Osteocyte (in vitro differentiated cells): ENCODE results near the gene ICA1. TPM values are rescaled to one million over a fixed set of nuclear protein-coding genes. Genes with fewer than 3 reads are reported as not detected.

Experiments
- DNase-seq: peaks from one replicate; pipeline ENCODE4 v3.0.0; 2021; ENCODE audit warnings: mixed read lengths; ENCODE audit not compliant: unreplicated experiment; ENCODE audit errors: extremely low spot score
- H3K27ac Mint-ChIP-seq: one replicate; pipeline ENCODE4 v1.8.0; 2021; ENCODE audit warnings: mild to moderate bottlenecking, mixed read lengths; ENCODE audit not compliant: unreplicated experiment
- H3K27me3 Mint-ChIP-seq: one replicate; pipeline ENCODE4 v1.8.0; 2021; ENCODE audit warnings: mixed read lengths; ENCODE audit not compliant: unreplicated experiment
- H3K36me3 Mint-ChIP-seq: one replicate; pipeline ENCODE4 v1.8.0; 2021; ENCODE audit warnings: mixed read lengths; ENCODE audit not compliant: unreplicated experiment
- H3K4me1 Mint-ChIP-seq: one replicate; pipeline ENCODE4 v1.8.0; 2021; ENCODE audit warnings: mixed read lengths; ENCODE audit not compliant: unreplicated experiment
- H3K4me3 Mint-ChIP-seq: one replicate; pipeline ENCODE4 v1.8.0; 2021; ENCODE audit warnings: mild to moderate bottlenecking, moderate library complexity, mixed read lengths; ENCODE audit not compliant: unreplicated experiment
- H3K9me3 Mint-ChIP-seq: one replicate; pipeline ENCODE4 v1.8.0; 2021; ENCODE audit warnings: mixed read lengths; ENCODE audit not compliant: unreplicated experiment
- total RNA-seq: library from RNA; stranded (reverse); gene quantifications from 2 replicates; pipeline ENCODE4 v1.2.1, GENCODE V29; 2021
- TF ChIP-seq, protein P1 (sequence below): fragments of 200-600 bp; sonication (generic); IDR thresholded peaks from 2 replicates; pipeline ENCODE4 v1.5.0; 2021; ENCODE audit warnings: antibody characterized with exemption, mild to moderate bottlenecking, moderate library complexity

ICA1 gene
- total RNA-seq, 1 donor from 2014 or later: 2.2 TPM

DNA sequence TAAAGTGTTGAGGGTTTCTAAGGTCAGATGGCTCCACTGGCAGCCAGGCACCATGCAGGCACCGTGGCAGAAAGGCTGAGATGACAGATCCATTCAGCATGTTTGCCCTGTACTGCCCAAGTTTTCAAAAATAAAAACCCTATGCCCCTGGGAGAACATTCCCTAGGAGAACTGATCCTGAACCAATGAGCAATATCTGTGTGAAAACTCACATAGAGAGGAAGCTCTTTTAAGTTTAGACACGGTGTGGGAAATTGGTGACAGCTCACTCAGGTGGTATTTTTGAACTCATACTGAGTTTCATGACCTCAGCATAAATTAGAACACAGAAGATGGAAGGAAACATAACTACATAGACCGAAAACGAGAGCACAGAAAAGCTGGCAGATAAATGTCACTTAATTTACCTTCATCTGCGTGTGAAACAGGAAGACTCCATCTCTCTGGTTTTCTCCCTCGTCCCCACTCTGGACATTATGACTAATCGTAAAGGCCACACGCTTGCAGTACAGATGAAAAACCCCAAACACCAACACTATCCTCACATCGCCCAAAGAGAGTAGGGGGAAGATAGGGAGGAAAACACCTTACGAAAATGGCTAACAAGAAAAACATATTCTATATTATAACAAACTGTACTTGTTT lies 127.8 kb downstream of the ICA1 start:
- H3K9me3 Mint-ChIP-seq: no peaks in the 10 kb centered on the region
- no peaks in the 10 kb centered on the region for H3K36me3 Mint-ChIP-seq

DNA sequence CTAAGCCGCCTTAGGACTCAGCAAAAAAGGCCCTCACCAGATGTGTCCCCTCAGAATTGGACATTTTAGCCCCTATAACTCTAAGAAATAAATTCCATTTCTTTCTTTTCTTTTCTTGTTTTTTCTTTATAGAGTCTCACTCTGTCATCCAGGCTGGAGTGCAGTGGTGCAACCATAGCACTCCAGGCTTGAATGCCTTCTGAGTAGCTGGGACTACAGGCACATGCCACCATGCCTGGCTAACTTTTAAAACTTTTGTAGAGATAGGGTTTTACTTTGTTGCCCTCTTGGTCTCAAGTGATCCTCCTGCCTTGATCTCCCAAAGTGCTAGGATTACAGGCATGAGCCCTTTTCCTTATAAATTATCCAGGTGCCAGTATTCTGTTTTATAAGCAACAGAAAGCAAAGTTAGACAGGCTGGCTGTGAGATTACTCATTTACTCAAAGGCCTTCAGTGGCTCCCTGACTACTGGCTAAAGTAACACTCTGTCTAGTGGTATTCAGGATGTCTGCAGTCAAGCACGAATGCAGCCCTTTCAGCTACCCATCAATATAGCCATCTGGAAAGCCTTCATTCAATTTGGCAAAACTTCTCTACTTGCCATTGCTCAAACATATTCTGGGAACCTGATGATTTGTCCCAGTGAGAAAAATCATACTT lies 128.6 kb downstream of the ICA1 start:
- peaks cover 4% of the 10 kb centered on the region for H3K4me1 Mint-ChIP-seq
- no peaks in the 10 kb centered on the region for H3K9me3 Mint-ChIP-seq
- H3K27me3 Mint-ChIP-seq: peaks cover 11% of the 10 kb centered on the region
- DNase-seq: no peak
- no peak overlapping the region for H3K4me3 Mint-ChIP-seq
- no peaks in the 10 kb centered on the region for H3K36me3 Mint-ChIP-seq
- no peak overlapping the region for H3K27ac Mint-ChIP-seq
- TF ChIP-seq, protein P1, sequence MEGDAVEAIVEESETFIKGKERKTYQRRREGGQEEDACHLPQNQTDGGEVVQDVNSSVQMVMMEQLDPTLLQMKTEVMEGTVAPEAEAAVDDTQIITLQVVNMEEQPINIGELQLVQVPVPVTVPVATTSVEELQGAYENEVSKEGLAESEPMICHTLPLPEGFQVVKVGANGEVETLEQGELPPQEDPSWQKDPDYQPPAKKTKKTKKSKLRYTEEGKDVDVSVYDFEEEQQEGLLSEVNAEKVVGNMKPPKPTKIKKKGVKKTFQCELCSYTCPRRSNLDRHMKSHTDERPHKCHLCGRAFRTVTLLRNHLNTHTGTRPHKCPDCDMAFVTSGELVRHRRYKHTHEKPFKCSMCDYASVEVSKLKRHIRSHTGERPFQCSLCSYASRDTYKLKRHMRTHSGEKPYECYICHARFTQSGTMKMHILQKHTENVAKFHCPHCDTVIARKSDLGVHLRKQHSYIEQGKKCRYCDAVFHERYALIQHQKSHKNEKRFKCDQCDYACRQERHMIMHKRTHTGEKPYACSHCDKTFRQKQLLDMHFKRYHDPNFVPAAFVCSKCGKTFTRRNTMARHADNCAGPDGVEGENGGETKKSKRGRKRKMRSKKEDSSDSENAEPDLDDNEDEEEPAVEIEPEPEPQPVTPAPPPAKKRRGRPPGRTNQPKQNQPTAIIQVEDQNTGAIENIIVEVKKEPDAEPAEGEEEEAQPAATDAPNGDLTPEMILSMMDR: no peak

More for the DNA sequence above, 127.8 kb downstream of the ICA1 start:
- Mint-ChIP-seq H3K4me1 (peaks cover 4% of the 10 kb centered on the region), H3K4me3 (no peak overlapping the region), H3K27ac (no peak overlapping the region), H3K27me3 (peaks cover 11% of the 10 kb centered on the region)
- TF ChIP-seq, protein P1: no peak
- no peak for DNase-seq

DNA sequence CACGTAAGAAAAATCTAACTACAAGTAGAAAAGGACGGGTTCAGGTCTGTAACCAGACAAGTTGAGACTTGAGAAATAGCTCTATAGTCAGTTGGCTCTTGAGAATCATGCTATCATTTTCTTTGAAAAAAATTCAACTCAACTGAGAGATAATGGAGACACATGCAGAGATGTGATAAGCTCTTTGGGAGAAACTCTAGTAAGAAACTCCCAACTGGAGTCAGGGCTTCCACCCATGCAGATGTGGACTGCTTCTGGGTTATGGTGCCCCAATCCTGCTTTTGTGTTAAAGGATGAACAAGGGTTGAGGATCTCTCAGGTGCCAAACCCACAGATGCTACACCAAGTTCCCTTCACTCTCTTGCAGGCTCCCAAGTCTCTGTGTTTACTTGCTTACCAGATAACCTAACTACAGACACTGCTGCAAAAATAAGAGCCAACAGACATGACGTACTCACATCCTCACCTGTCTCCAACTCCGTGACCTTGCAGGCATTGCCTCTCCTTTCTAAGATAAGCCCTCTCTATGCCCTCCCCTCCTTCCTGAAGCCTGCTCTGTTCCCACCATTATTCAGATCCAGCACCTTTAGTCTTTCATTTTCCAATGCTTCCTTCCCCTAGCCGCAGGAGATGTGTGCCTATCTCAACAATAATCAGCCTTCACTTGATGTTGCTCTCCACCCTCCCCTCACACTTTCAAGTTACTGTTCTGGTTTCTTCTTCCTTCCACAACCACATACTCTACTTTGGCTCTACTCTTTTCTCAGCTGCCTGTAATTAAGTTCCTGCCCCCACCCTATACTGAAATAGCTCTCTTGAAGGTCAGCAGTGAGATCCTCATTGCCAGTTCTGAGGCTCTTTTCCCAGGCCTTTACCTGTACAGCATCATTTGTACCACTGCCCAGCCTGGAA lies 130.0 kb downstream of the ICA1 start:
- H3K27ac Mint-ChIP-seq: no peak overlapping the region
- no peak overlapping the region for H3K4me3 Mint-ChIP-seq
- no peaks in the 10 kb centered on the region for H3K9me3 Mint-ChIP-seq
- peaks cover 4% of the 10 kb centered on the region for H3K4me1 Mint-ChIP-seq
- peaks cover 11% of the 10 kb centered on the region for H3K27me3 Mint-ChIP-seq
- no peaks in the 10 kb centered on the region for H3K36me3 Mint-ChIP-seq
- TF ChIP-seq, protein P1: no peak
- DNase-seq: no peak

DNA sequence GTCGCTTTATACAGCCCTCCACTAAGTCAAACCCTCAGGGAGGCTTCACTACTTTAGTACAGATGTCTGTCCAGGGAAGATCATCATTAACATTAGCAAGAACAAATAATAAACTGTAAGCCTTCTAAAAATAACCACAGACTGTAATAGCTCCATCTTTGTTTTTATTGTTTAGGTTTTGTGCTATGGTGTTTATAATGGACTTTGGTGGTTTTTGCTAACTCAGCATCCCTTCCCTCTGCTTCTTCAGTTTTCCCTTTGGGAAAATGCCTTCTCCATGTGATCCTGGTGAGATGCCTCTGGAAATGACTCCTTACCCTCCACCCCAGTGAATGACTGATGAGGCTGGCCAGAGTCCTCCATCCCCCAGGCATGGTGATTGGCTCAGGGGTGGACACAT lies 131.3 kb downstream of the ICA1 start:
- H3K4me3 Mint-ChIP-seq: no peak overlapping the region
- no peak overlapping the region for H3K27ac Mint-ChIP-seq
- no peak for DNase-seq
- TF ChIP-seq, protein P1: no peak
- no peaks in the 10 kb centered on the region for H3K36me3 Mint-ChIP-seq
- peaks cover 11% of the 10 kb centered on the region for H3K27me3 Mint-ChIP-seq
- no peaks in the 10 kb centered on the region for H3K9me3 Mint-ChIP-seq
- peaks cover 4% of the 10 kb centered on the region for H3K4me1 Mint-ChIP-seq

DNA sequence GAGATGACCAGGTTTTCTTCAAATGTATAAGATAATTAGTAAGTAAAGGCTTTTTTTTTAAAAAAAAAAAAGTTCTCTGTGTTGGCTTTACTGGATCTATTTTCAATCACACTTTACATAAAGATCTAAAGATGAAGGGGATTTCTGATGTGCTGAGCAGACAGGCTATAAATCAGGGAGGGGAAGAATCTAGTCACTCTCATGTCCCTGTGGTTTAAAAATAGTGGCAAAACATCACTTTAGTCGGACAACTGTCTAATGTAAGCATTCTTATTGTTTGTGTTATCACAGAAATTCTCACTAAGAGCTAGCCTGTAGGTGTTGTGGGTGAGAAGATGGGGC lies 132.7 kb downstream of the ICA1 start:
- Mint-ChIP-seq H3K36me3 (no peaks in the 10 kb centered on the region), H3K4me1 (peaks cover 2% of the 10 kb centered on the region), H3K27me3 (peaks cover 11% of the 10 kb centered on the region), H3K27ac (no peak overlapping the region), H3K9me3 (no peaks in the 10 kb centered on the region), H3K4me3 (no peak overlapping the region)
- DNase-seq: no peak
- TF ChIP-seq, protein P1: no peak
